NCI-H2107 (cell line): Measurements from ENCODE around the gene THSD4.
"Not testable (repeated sequence)": the region's sequence is repeated elsewhere in the genome, so short reads cannot be mapped to it uniquely, and the experiment has no call there.

ENCODE experiments used
- DNase-seq: peaks from one replicate; lab custom pipeline; 2025; lab: John Stamatoyannopoulos, UW

Gene THSD4

DNA sequence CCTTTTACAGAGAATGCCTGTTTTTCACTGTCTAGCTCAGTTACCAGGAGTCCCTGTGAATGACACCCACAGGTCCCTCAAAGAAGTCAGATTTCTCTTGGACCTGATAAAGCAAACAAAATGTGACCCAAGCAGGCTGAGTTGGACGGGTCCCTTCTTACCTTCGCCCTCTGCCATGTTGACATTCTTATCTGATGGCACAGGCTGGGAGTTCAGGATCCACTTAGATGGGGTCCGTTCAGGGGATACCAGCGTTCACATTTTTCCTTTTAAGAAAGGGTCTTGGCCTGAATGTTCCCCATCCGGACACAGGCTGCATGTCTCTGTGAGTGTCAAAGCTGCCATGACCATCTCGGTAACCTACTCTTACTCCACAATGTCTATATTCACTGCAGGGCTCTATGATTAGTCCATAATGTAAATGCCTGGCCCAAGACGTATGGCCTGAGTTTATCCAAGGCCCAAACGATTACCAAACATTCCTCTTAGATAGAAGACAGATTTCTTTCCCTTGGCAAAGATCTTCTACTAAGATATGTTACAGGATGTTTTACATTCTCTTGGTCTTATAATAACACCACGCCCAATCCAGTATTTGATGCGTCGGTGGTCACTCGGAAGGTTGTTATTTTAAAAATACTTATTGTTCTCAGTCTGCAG is 179.1 kb downstream of the THSD4 start:
- DNase-seq, result no peak

DNA sequence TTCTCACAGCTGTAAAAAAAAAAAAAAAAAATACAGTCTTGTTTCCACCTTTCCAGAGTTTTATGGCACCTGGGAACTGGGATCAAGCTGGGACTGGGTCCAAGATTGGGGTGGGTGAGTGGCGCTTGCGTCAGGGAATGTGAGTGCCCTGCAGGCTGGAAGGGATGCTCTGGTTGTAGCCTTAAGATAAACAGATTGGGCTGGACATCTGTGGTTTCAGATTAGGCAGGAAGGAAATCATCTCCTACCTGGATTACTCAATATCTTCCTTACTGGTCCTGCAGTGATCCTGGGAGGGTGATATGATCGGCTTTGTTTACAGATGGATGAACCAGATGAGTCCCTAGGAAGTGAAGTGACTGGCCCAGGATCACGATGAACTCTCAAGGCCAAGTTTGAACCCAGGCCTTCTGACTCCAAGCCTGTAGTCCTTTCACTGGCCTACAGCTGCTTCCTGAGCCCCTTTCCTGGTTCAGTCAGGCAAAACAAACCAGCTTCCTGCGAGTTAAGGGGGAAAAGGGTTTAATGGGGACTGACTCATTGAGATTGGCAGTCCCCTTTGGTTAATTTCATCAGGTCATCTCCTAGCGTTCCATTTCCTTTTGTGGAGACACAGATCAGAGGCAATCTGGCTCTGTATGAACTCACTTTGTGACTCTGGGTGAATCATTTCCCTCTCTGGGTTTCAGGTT is 179.8 kb downstream of the THSD4 start:
- no peak for DNase-seq

DNA sequence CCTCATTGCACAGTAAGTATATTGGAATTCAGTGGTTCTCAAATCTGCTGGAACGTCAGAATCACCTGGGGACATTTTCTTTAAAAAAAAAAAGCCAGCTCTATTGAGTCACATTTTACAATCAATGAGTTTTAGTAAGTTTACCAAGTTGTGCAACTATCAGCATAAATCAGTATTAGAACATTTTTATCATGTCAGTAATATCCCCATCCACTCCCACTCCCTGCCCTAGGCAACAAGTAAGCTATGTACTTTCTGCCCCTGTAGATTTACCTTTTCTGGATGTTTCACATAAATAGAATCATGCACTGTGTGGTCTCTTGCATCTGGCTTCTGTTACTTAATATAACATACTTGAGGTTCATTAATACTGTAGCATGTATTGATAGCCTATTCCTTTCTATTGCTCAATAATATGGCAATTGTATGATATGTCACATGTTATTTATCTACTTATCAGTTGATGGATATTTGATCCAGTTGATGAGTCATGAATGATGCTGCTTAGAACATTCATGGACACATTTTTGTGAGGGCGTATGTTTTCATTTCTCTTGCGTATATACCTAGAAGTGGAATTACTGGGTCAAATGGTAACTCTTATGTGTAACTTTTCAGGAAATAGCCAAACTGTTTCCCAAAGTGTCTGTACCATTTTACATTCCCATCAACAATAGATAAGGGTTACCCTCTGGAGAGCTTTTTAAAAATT is 180.5 kb downstream of the THSD4 start:
- DNase-seq, result no peak

DNA sequence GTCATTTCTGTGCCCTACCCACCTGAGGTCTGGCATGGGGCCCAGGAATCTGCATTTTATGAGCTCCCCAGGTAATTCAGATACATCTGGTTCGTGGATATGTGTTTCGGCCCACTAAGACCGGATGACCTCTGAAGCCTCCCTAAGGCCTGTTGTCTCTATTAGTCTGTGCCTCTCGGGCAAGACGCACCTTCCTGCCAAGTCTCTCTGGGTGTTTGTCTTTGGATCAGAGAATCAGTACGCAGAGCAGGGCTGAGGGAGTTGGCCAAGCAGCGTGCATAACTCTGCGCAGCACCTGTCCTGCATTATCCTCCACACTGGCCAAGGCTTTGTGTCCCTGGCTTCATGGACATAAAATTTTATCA is 181.0 kb downstream of the THSD4 start:
- DNase-seq, result no peak

DNA sequence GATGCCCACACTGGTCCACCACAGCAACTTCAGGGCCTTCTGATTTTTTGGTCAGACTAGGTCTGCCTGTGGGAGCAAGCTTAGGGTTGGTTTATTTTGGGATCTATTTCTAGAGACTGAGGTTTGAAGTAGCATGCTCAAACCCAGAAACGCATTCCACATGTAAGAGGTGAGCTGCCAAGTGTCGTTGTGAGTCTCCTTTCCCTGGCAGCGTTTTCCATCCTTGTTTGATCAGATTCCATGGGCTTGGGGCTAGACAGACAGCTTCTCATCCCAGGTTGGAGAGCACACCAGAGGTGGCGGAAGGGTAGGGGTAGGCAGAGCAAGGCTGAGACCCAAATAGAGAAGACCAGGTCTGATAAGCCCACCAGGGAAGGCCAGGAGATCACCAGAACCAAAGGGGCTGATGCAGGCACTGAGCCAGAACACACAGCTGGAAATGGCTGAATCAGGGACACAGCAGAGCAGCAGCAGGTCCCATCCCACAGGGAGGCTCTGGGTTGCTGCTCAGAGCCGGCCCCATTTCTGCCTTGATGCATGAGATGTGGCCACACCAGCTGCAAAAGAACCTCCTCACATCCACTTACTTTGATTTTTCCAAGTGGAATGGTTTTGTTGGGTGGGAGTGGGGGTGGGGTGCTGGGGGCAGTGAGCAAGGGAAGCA is 186.8 kb downstream of the THSD4 start:
- DNase-seq, result no peak

DNA sequence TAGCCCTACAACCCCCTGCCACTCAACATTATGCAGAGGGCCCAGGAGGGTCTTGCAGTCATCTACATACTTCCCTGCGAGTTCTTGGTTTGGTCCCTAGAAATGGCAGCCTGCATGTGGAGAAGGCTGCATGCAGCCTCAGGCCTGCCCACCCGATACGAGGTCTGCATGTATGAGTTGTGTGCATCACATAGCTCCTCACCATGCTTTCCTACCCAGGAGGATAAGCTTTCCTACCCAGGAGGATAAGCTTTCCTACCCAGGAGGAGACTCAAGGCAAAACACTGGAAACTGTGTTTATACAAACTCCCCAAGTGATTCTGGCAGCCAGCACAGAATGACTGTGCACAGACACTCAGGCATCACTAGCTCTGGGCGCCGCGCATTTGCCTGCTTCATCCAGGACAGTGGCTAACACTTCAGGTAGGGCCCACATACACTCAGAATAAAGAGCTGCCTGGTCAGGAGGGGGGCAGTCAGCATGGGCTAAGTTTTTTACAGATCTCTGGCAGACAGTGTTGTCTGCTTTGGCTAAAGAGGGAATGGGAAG is 187.7 kb downstream of the THSD4 start:
- DNase-seq, result no peak

DNA sequence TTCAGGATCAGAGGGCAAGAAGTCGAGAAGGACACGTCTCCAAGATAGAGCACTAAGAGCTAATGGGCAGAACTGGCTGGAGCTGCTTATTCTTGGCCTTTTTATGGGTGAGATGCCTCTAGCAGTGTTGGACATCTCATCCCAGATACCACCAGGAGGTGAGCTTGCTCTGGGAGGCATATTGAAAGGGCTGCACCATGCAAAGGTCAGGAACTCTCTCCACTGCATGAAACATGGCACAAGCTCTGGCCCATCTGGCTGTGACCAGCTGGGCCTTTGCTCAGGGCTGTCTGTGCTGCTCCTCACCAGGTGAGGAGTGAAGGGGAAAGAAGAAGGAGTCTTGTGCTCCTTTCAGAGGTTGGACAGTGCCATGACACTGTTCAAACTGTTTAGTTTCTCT is 188.7 kb downstream of the THSD4 start:
- DNase-seq, result no peak

DNA sequence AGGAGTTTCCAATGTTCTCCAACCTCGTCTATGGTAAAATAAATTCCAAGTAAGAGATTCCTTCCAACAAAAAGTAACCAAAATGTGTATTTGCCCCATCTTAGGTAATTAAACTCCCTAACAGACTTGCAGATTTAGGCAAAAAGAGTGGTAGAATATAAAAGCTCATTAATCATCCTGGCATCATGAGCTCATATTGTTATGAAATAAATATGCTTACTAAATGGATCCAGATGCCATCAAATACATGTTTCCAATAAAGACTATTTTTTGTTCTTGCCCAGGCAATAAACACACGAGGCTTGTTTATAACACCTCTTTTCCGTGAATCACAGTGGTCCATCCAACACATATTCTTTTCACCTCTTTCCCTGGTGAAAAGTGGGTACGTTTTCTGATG is 189.4 kb downstream of the THSD4 start:
- no peak for DNase-seq

DNA sequence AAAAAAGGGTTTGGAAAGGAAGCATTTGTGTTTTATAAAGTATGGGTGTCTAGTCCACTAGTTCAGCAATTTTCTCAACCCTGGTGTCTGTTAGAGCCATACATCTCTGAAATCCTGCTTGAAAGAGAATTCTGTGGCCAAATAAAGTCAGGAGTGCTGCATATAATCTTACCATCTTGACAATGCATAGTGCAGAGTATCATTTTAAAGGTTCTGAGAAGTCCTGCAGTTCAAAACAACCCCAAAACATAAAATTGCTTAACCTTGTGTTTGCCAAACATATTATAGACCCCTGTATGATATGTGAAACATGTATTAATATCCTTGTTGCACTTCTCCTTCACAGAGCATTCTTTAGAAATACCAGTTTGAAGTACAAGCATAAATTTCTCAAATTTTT is 191.3 kb downstream of the THSD4 start:
- DNase-seq, result no peak

DNA sequence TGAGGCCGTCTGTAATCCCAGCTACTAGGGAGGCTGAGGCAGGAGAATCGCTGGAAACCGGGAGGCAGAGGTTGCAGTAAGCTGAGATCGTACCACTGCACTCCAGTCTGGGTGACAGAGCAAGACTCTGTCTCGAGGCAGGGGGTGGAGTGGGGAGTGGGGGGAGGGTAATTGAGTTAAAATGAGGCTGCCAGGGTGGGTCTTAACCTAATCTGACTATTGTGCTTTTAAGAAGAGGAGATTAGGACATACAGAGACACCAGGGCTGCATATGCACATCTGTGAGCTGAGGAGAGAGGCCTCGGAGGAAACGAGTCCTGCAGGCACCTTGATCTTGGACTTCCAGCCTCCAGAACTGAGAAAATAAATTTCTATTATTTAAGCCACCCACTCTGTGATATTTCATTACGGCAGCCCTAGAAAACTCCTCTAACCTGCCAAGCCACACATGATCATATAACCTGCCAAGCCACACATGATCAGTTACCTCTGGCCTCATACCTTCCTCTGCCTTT is 197.0 kb downstream of the THSD4 start:
- DNase-seq, result no peak

DNA sequence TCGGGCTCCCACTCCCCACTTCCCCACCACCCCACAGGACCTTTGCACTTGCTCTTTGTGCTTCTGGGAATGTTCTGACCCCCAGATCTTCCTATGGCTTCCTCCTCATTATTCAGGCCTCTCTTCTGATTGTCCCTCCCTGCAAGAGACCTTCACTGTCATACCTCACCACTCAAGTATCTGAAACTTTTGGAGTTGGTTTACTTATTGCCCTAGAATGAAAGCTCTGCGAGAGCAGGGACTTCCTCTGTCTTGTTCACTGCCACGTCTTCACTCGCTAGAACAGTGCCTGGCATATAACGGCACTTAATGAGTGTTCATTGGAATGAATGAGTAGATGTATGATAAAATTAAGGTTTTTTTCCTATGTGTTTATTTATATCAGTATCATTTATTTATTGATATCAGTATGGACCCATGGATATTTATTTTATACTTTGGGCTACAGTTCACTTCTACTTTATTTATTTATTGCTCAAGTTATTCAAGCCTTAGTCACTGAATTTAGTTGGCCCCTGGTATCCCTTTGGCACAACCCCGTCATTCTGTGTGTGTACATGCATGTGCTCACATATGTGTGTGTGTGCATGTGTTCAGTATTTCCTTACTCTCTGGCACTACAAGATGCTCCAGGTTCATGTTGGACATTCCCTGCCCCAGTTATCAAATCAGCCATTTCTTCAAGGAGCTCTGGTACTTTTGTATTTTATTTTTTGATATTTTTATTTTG is 197.6 kb downstream of the THSD4 start:
- DNase-seq, result no peak

DNA sequence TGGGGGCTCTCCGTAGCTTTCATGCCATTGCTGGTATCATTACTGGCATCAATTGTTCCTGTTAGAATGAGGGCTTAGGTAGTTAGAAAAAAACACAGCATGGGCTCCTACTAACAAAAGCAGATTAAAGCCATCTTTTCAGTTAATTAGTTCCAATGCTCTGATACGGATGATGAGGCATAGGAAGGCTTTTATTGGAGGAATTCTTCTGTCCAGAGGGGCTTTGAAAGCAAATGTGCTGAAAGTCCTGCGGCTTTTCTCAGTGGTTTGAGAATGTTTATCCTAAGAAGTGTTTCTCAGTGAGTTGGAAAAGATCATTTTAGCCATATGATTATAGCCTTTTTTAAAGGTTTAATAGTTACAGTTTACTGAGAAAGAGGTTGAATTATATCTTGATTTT is 198.5 kb downstream of the THSD4 start:
- DNase-seq, result no peak

DNA sequence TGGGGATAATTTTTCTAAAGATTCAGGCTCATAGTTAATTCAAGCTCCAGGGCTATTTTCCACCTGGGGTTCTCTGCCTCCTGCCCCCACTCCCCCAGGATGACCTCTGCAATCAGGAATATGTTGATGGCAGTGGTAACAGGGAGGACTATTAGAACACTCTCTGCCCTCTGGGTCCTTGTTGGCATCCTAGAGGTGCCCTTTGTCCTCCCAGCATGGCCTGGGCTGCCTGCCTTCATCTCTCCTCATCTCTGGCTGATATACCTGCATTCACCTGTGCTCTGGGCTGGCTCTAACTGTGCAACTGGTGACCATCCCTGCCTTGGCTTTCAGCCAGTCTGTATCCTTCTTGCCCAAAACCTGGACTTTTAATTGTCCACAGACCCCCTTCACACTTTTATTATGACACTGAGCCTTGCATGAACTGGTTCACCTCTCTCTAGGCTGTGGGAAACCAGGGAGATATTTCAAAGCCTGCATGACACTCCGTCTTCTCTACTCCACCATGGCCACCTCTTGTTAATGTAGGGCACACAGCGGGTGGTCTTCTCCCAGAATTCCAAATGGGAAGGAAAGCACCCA is 199.8 kb downstream of the THSD4 start:
- no peak for DNase-seq

DNA sequence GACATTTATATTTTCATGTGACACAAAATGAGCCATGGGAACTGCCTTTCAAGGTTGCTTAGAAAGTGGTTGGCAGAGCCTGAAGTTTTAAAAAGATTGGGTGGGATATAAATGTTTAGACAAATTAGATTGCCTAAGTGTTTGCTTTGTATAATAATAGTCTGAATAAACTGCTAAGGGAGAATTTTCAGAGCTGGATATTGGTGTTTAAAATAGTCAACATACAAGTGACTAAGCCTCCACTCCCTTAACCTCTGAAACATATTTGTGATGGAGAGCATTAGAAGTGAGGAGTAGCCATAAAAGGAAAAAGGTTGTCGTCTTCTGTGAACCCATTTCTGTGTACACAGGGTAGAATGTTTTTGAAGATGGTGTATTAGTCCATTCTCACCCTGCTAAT is 201.6 kb downstream of the THSD4 start:
- no peak for DNase-seq

DNA sequence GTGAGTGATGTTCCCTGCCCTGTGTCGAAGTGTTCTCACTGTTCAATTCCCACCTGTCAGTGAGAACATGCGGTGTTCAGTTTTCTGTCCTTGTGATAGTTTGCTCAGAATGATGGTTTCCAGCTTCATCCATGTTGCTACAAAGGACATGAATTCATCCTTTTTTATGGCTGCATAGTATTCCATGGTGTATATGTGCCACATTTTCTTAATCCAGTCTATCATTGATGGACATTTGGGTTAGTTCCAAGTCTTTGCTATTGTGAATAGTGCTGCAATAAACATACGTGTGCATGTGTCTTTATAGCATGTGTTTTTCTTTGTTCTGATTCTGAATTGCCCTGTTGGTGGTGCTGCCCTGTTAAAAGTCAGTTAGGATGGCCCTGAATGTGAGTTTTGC is 204.2 kb downstream of the THSD4 start:
- not testable (repeated sequence) for DNase-seq

DNA sequence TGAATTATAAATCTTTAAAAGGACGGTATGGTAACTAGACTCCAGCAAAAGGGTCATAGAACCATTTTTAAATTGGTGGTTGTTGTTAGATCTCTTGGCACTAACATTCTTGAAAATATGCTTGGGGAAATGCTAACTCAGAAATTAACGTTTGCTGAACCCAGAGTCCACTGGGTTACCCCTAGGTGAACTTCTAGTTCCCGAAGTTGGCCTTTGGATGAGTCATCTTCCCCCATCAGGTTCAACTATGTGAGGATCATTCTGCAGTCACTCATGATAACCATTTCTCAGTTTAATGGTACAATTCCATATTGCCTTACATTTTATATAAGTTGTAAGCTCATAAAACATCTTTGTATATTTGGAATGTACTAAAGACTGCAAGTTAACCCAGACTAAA is 204.7 kb downstream of the THSD4 start:
- DNase-seq, result no peak

DNA sequence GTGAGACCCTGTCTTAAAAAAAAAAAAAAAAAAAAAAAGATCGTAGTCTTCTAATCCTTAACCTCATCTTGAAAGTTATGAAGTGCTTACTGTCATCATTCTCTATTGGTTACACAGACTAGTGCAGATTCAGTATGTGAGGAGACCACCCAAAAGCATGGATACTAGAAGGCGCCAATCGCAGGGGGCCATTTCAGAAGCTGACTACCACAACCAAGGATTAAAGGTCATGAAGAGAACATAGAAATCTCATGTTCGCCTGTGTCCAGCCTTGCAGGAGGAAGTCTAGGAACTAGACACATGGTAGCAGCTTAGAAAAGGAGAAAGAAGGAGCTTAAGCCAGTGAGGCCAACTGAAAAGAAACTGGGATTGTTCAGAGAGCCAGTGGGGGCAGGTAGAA is 207.8 kb downstream of the THSD4 start:
- DNase-seq, result no peak

DNA sequence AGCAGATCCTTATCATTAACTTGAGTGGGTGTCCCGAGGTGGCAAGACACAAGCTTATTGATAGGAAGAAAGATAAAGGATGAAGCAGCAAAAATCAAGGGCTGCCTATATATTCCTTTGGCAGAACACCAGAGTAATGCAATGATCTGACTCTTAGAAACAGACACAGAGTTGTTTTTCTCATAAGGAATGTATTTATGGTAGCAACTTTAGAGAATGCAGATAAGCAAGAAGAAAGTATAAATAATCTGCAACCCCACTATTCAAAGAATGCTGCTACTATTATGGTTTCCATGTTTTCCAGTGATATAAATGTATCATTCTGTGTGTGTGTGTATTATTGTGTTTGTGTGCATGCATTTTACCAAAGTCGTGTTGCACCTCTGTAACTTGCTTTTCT is 208.3 kb downstream of the THSD4 start:
- no peak for DNase-seq

DNA sequence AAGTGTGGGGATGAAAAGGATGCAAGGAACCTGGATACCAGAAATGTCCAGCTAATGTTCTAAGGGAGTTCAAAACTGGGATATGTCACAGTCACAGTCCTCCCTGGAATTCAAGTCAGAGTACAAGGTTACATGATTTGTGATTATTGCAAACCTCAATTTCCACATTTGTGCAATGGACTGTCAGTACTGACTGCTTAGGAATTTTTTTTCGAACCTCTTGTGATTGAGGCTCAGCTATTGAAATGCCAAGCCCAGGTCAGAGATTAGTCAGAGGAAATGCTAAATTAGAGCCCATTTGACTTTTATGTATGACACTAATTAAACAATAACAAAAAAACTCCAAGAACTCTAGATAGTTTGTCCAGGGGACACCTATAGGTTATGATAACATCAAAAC is 210.2 kb downstream of the THSD4 start:
- DNase-seq, result no peak

DNA sequence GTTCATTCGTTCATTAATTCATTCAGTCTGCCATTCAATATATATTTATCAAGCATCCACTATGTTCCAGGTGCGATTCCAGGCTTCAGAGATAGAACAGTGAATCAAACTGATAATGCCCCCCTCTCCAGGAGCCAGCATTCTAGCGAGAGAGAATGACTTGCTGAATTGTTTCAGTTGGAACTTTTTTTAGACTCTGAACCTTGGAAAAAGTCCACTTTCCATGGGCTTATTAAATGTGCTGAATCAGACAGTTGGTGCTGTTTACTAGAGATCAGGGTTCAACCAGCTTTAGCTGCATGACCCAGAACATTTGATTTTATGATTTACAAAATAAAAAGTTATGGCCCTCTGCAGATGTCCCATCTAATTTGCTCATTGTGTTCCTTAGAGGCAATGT is 213.2 kb downstream of the THSD4 start:
- no peak for DNase-seq

DNA sequence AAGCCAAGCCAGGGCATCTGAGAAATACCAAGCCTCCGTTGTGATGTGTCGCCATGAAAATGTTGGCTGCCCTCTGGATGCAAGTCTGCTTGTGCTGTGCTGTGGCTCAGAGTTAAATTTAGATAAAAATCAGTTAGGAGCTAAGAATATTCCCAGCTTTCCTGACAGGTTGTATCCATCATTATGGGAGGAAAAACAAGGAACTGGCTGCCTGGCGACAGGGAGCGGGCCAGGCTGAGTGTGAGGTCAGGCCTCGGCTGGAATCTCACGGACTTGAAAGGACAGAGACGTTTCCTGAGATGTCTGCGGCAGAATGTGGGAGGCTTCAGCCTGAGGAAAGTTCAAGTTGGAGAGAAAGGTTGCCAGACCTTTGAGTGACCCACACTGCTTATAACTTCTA is 213.8 kb downstream of the THSD4 start:
- DNase-seq, result no peak
